Fibroblast of lung (primary cell): ENCODE results near the gene TRIM39. TPM values are rescaled to one million over a fixed set of nuclear protein-coding genes. Genes with fewer than 3 reads are reported as not detected.

Experiments used
- DNase-seq, 2 donors: peaks; one replicate each; pipeline versions ENCODE4 v3.0.0 to v3.0.0-alpha.2; 2010; ENCODE audit warnings: low read depth in 2 of 2
- H2AFZ ChIP-seq: 2 replicates; pipeline ENCODE4 v1.5.1; 2012; ENCODE audit warnings: low read length, control low read depth, inconsistent platforms
- H3K27ac ChIP-seq: 2 replicates; pipeline ENCODE4 v1.5.1; 2011; ENCODE audit warnings: low read length, control low read depth; ENCODE audit not compliant: insufficient read depth
- H3K27me3 ChIP-seq: 2 replicates; pipeline ENCODE4 v1.5.1; 2011; ENCODE audit warnings: mild to moderate bottlenecking, low read length; ENCODE audit not compliant: control insufficient read depth, insufficient read depth
- H3K36me3 ChIP-seq: 2 replicates; pipeline ENCODE4 v1.5.1; 2011; ENCODE audit warnings: low read length; ENCODE audit not compliant: control insufficient read depth, insufficient read depth
- H3K4me1 ChIP-seq: 2 replicates; pipeline ENCODE4 v1.5.1; 2011; ENCODE audit warnings: low read length; ENCODE audit not compliant: control insufficient read depth, insufficient read depth; ENCODE audit errors: extremely low read depth
- H3K4me2 ChIP-seq: 2 replicates; pipeline ENCODE4 v1.5.1; 2011; ENCODE audit warnings: low read length, control low read depth; ENCODE audit not compliant: insufficient read depth; ENCODE audit errors: extremely low read depth
- H3K4me3 ChIP-seq, 4 experiments: fragments of 200-600 bp in 1 of 4; sonication (generic) in 1 of 4; replicated peaks in 1 of 4; 2 replicates each; pipeline ENCODE4 v1.5.1; 2011 to 2016; ENCODE audit warnings: low read length in 4 of 4, low read depth in 3 of 4, mild to moderate bottlenecking in 3 of 4, control low read depth in 2 of 4, inconsistent platforms in 1 of 4, mixed read lengths in 1 of 4; ENCODE audit not compliant: insufficient read depth in 1 of 4; ENCODE audit errors: control extremely low read depth in 1 of 4
- H3K79me2 ChIP-seq: 2 replicates; pipeline ENCODE4 v1.5.1; 2012; ENCODE audit warnings: mild to moderate bottlenecking, low read length, inconsistent platforms; ENCODE audit not compliant: control insufficient read depth, insufficient read depth
- H3K9ac ChIP-seq: 2 replicates; pipeline ENCODE4 v1.5.1; 2011; ENCODE audit warnings: mild to moderate bottlenecking, low read length, control low read depth; ENCODE audit not compliant: insufficient read depth
- H3K9me3 ChIP-seq: 2 replicates; pipeline ENCODE4 v1.5.1; 2012; ENCODE audit warnings: low read depth, low read length; ENCODE audit not compliant: control insufficient read depth, insufficient read depth
- H4K20me1 ChIP-seq: 2 replicates; pipeline ENCODE4 v1.5.1; 2011; ENCODE audit warnings: low read length; ENCODE audit not compliant: control insufficient read depth, insufficient read depth; ENCODE audit errors: extremely low read depth
- EZH2 ChIP-seq: IDR thresholded peaks from 2 replicates; pipeline ENCODE4 v1.5.1; 2012; ENCODE audit warnings: low read length, control low read depth, mild to moderate bottlenecking; ENCODE audit errors: missing control alignments
- polyA plus RNA-seq, 2 donors: library from polyadenylated mRNA; depleted of rRNA in 1 of 2; stranded (reverse) in 1 of 2; unstranded in 1 of 2; fragments of >200 nt; gene quantifications; 2 replicates each; pipeline ENCODE4 v1.2.1, GENCODE V29; 2011 to 2012; ENCODE audit warnings: missing spikeins in 1 of 2
- total RNA-seq: library from RNA; depleted of rRNA; stranded (reverse); fragments of >200 nt; gene quantifications from 2 replicates; pipeline ENCODE4 v1.2.1, GENCODE V29; 2014
- TF ChIP-seq, protein P1 (sequence below), 2 donors: IDR thresholded peaks in 1 of 2; conservative IDR thresholded peaks in 1 of 2; 1 replicate in 1 of 2; 2 replicates in 1 of 2; pipeline ENCODE4 v1.5.1; 2011 to 2012; ENCODE audit warnings: low read length in 2 of 2, control low read depth in 1 of 2, inconsistent platforms in 1 of 2, low read depth in 1 of 2, mild to moderate bottlenecking in 1 of 2

The TRIM39 gene
- total and polyA plus RNA-seq, 2 donors (not counting 1 experiment from before 2014, with no cell fraction given) = 7.8 to 11.9 TPM

DNA sequence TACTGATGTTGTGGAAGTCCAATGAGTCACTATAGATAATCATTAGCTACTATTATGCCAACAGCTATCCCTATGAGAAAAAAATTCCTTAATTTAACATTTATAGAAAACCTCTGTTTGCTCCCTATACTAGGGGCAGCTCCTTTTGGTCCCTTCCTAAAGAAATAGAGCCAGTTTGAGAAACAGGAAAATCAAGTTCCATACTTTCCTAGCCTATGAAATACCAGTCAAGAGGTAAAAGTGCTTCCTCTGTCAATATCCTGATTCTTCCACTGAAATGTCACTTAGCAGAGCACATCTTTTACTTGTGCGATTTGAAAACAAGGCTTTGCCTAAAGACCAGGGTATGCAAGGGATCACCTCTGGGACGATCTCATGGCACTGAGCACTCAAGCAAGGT is 14.5 kb upstream of the TRIM39 start:
- no peak overlapping the region for H3K4me2 ChIP-seq
- peaks cover 43% of the 10 kb centered on the region for H3K79me2 ChIP-seq
- H4K20me1 ChIP-seq = no peaks in the 10 kb centered on the region
- H3K27ac ChIP-seq = no peak overlapping the region
- TF ChIP-seq EZH2 = no peak
- TF ChIP-seq, protein P1, sequence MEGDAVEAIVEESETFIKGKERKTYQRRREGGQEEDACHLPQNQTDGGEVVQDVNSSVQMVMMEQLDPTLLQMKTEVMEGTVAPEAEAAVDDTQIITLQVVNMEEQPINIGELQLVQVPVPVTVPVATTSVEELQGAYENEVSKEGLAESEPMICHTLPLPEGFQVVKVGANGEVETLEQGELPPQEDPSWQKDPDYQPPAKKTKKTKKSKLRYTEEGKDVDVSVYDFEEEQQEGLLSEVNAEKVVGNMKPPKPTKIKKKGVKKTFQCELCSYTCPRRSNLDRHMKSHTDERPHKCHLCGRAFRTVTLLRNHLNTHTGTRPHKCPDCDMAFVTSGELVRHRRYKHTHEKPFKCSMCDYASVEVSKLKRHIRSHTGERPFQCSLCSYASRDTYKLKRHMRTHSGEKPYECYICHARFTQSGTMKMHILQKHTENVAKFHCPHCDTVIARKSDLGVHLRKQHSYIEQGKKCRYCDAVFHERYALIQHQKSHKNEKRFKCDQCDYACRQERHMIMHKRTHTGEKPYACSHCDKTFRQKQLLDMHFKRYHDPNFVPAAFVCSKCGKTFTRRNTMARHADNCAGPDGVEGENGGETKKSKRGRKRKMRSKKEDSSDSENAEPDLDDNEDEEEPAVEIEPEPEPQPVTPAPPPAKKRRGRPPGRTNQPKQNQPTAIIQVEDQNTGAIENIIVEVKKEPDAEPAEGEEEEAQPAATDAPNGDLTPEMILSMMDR (conservative IDR thresholded peaks at IDR 0.05 in 1 of 2, IDR thresholded peaks at IDR 0.05 in 1 of 2; ENCODE audit: low read depth in 1 of 2, low read length in 2 of 2) = no peak
- H3K27me3 ChIP-seq = no peaks in the 10 kb centered on the region
- H3K4me3 ChIP-seq = no peak overlapping the region
- DNase-seq = no peak
- no peak overlapping the region for H3K9ac ChIP-seq
- H3K9me3 ChIP-seq = no peaks in the 10 kb centered on the region
- H3K4me1 ChIP-seq = no peaks in the 10 kb centered on the region
- H2AFZ ChIP-seq = no peak overlapping the region
- H3K36me3 ChIP-seq = no peaks in the 10 kb centered on the region

DNA sequence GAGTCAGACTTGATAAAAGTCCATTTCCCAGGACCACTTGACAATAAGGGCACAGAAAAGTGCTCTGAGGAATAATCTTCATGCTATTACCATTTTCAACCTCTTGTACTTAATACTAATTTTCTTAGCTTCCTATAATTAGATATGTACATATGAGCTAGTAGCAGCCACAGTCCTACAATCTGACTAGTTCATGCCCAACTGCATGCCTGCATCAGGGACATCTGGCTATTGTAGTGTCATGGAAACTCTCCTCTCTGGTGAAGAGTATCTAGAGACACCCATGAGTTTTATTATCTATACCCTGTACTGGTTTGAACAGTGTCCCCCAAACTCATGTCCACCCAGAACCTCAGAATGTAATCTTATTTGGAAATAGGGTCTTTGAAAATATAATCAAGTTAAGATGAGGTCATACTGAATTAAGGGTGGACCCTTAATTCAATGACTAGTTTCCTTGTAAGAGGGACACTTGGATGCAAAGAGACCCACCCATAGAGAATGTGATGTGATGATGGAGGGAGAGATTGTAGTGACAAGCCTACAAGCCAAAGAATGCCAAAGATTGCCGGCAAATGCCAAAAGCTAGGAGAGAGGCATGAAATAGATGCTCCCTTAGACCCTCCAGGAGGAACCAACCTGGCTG is 13.9 kb upstream of the TRIM39 start:
- no peaks in the 10 kb centered on the region for H3K36me3 ChIP-seq
- H3K27me3 ChIP-seq = no peaks in the 10 kb centered on the region
- peaks cover 45% of the 10 kb centered on the region for H3K79me2 ChIP-seq
- no peak overlapping the region for H3K4me3 ChIP-seq
- no peak for TF ChIP-seq EZH2
- TF ChIP-seq, protein P1 (conservative IDR thresholded peaks at IDR 0.05 in 1 of 2, IDR thresholded peaks at IDR 0.05 in 1 of 2; ENCODE audit: low read depth in 1 of 2, low read length in 2 of 2) = no peak
- H3K9ac ChIP-seq = no peak overlapping the region
- H4K20me1 ChIP-seq = no peaks in the 10 kb centered on the region
- no peaks in the 10 kb centered on the region for H3K4me1 ChIP-seq
- no peak for DNase-seq
- no peak overlapping the region for H2AFZ ChIP-seq
- H3K9me3 ChIP-seq = no peaks in the 10 kb centered on the region
- H3K27ac ChIP-seq = no peak overlapping the region
- no peak overlapping the region for H3K4me2 ChIP-seq

DNA sequence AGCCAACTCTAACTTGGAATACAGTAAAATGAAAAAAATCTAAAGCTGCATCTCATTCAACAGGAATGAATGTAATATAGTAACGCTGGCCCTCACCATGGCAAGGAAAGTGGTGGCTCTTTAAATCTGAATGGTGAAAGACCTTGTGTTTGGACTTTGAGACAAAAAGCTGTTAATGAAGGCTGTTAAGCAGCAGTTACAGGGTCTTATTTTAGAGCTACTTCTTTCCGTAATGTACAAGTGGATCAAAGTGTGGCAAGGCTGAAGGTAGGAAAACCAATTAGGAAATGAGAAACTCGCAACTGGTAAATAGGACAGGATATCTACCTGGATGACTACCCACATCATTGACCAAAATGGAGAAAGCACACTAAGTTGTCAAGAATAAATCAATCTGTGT is 11.6 kb upstream of the TRIM39 start:
- no peaks in the 10 kb centered on the region for H4K20me1 ChIP-seq
- no peaks in the 10 kb centered on the region for H3K4me1 ChIP-seq
- no peak overlapping the region for H3K4me2 ChIP-seq
- H3K27ac ChIP-seq = no peak overlapping the region
- no peaks in the 10 kb centered on the region for H3K9me3 ChIP-seq
- H3K36me3 ChIP-seq = no peaks in the 10 kb centered on the region
- H3K27me3 ChIP-seq = no peaks in the 10 kb centered on the region
- DNase-seq = no peak
- H3K79me2 ChIP-seq = peaks cover 53% of the 10 kb centered on the region
- H2AFZ ChIP-seq = no peak overlapping the region
- no peak overlapping the region for H3K4me3 ChIP-seq
- H3K9ac ChIP-seq = no peak overlapping the region
- TF ChIP-seq EZH2 = no peak
- TF ChIP-seq, protein P1 (conservative IDR thresholded peaks at IDR 0.05 in 1 of 2, IDR thresholded peaks at IDR 0.05 in 1 of 2; ENCODE audit: low read depth in 1 of 2, low read length in 2 of 2) = no peak
